Brain microvascular endothelial cell (primary cell): ENCODE measurements around the gene HOMER2.
"Not testable (repeated sequence)": the region's sequence is repeated elsewhere in the genome, so short reads cannot be mapped to it uniquely, and the experiment has no call there.

ENCODE experiments used
- DNase-seq: peaks from one replicate; pipeline ENCODE4 v3.0.0-alpha.2; 2020
- H3K27ac ChIP-seq: fragments of 250-450 bp; sonication (Bioruptor Pico); 2 replicates; pipeline ENCODE4 v1.5.1; 2020; ENCODE audit warnings: mild to moderate bottlenecking, moderate library complexity
- H3K27me3 ChIP-seq: fragments of 250-450 bp; sonication (Bioruptor Pico); replicated peaks from 2 replicates; pipeline ENCODE4 v1.5.1; 2020; ENCODE audit warnings: mild to moderate bottlenecking
- H3K36me3 ChIP-seq: fragments of 250-450 bp; sonication (Bioruptor Pico); replicated peaks from 2 replicates; pipeline ENCODE4 v1.5.1; 2020; ENCODE audit warnings: mild to moderate bottlenecking
- H3K4me3 ChIP-seq: 2 replicates; pipeline ENCODE4 v1.5.1; 2011; ENCODE audit warnings: low read depth, mild to moderate bottlenecking, control low read depth, low read length, moderate library complexity
- CTCF ChIP-seq: IDR thresholded peaks from 2 replicates; pipeline ENCODE4 v1.5.1; 2011; ENCODE audit warnings: low read depth, mild to moderate bottlenecking, moderate library complexity, low read length, control low read depth, inconsistent platforms; ENCODE audit errors: missing control alignments
- in situ Hi-C: cut with HindIII; loops from 2 replicates; pipeline ENCODE4 v1.10.0; 2017; ENCODE audit warnings: low sequenced_read_pairs, low pct_ligation_motif_present

The HOMER2 gene

GRCh38 chr15:82952158-82953081, at the start of gene HOMER2:
Gene HOMER2, minus strand, starts transcription at chr15:82952720. Its CDS starts 185 bp downstream, at chr15:82952535.
- no peak for DNase-seq
- no peak within 1 kb of the TSS for H3K27ac ChIP-seq
- peak within 1 kb of the TSS; percentile 40 for H3K4me3 ChIP-seq
- no peak for TF ChIP-seq CTCF
- H3K27me3 ChIP-seq, result peaks cover 7% of the 10 kb centered on the region
- H3K36me3 ChIP-seq, result no peaks in the 10 kb centered on the region
- in situ Hi-C loops, result no loop called here

GRCh38 chr15:83000672-83001031, 48.1 kb upstream of the HOMER2 start:
- H3K36me3 ChIP-seq, H3K4me3 ChIP-seq, in situ Hi-C loops, H3K27ac ChIP-seq, H3K27me3 ChIP-seq, DNase-seq: not testable (repeated sequence)

DNA sequence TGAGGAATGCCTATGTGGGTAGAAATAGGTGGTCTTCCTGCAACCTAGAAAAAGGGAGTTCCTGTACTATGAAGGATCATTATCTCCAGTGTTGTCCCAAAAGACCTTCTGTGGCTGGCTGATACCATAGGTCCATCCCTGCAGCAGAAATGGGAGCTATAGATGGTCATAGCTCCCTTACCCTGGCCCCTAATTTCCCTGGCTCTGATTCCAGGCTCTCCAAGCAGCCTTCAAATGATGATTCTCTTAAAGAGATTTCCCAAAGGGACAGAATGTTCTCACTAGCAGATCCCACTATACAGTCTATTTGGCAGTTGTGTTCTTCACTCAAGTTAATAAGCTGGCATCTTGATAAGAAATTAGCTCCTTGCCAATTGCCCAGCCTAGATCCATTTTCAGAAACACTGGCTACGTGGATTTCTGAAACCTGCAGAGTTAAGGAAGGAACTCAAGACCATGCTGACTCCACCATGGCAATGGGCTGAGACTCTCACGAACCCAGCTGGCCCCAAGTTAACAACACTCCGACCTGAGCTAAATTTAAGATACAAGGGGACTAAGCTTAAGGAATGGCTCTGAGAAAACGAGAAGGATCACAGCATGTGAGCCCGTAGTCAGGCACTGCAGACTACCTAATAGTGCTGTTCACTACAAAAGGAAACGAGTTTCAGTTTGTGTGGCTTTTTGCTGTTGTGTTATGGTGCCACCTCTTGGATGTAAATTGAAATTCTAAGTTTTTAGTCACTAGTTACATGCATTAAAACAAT, 47.6 kb upstream of the HOMER2 start:
- in situ Hi-C loops, result no loop called here
- H3K4me3 ChIP-seq, result peak overlapping the region; percentile 40
- peak; percentile 52 for DNase-seq

GRCh38 chr15:82999426-82999825, 46.9 kb upstream of the HOMER2 start:
- H3K27me3 ChIP-seq, result no peaks in the 10 kb centered on the region
- no peak overlapping the region for H3K4me3 ChIP-seq
- no peak for DNase-seq
- TF ChIP-seq CTCF, result no peak
- no peaks in the 10 kb centered on the region for H3K36me3 ChIP-seq
- no peak overlapping the region for H3K27ac ChIP-seq
- in situ Hi-C loops, result no loop called here

More for the DNA sequence above, 47.6 kb upstream of the HOMER2 start:
- peak; percentile 58 for TF ChIP-seq CTCF
- H3K36me3 ChIP-seq, result peaks cover 3% of the 10 kb centered on the region
- H3K27me3 ChIP-seq, result no peaks in the 10 kb centered on the region
- H3K27ac ChIP-seq, result no peak overlapping the region

DNA sequence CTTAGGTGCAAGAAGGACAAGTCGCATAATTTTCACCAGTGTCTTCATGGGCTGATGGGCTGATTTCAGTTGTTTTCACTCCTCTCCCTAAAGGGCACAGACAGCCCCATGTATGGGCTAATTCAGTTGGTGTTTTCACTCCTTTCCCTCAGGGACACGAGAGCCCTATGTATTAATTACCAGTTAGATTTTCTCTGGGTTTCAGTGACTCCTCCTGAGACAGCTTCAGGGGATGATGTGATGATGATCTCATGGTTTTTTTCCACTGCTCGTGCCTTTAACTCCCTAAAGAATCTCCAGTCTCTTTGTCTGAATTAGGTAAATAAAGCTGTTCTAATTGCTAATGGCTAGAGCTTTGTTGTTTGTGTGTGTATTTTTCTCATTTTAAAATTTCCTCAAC, 43.4 kb upstream of the HOMER2 start:
- no peaks in the 10 kb centered on the region for H3K27me3 ChIP-seq
- TF ChIP-seq CTCF, result no peak
- DNase-seq, result no peak
- no peaks in the 10 kb centered on the region for H3K36me3 ChIP-seq
- in situ Hi-C loops, result no loop called here
- H3K27ac ChIP-seq, result no peak overlapping the region
- H3K4me3 ChIP-seq, result no peak overlapping the region

DNA sequence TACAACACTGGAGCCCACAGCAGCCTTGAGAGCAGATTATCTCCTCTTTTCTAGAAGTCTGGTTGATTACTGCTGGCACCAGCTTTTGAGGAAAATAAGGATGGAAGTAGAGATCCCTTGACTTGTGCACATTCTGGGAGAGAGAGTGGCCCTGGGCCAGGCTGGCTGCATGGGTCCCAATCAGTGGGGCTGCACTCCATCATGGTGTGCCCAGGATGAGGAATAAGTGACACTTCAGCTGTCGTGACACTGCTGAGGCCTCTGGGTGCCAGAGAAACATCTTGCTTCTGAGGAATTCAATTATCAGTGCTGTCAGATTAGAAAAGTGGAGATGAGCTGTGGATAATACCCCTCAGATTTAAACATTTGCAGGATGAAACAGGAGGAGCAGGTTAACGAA, 42.6 kb upstream of the HOMER2 start:
- in situ Hi-C loops, result no loop called here
- no peak for DNase-seq
- TF ChIP-seq CTCF, result no peak

More for the DNA sequence above, 42.6 kb upstream of the HOMER2 start:
- no peaks in the 10 kb centered on the region for H3K27me3 ChIP-seq
- no peaks in the 10 kb centered on the region for H3K36me3 ChIP-seq
- no peak overlapping the region for H3K4me3 ChIP-seq
- no peak overlapping the region for H3K27ac ChIP-seq
